Spinal cord (tissue), 10 donors: ENCODE measurements around the gene FOXE3. TPM values are rescaled to one million over a fixed set of nuclear protein-coding genes. Genes with fewer than 3 reads are reported as not detected.

Source experiments
- DNase-seq, 6 donors: peaks; one replicate each; pipeline versions ENCODE4 v3.0.0 to v3.0.0-alpha.2; 2013 to 2015; ENCODE audit warnings: low spot score in 6 of 6, low read depth in 4 of 6
- H3K27ac ChIP-seq: one replicate; pipeline ENCODE4 v1.5.1; 2013; ENCODE audit warnings: low read depth, low read length, control low read depth
- H3K27me3 ChIP-seq: one replicate; pipeline ENCODE4 v1.6.1; 2013; ENCODE audit warnings: low read length; ENCODE audit not compliant: control insufficient read depth, insufficient read depth
- H3K36me3 ChIP-seq: one replicate; pipeline ENCODE4 v1.6.1; 2013; ENCODE audit warnings: low read length; ENCODE audit not compliant: control insufficient read depth, insufficient read depth
- H3K4me1 ChIP-seq: one replicate; pipeline ENCODE4 v1.6.1; 2013; ENCODE audit warnings: low read length; ENCODE audit not compliant: control insufficient read depth, insufficient read depth
- H3K4me3 ChIP-seq: one replicate; pipeline ENCODE4 v1.5.1; 2013; ENCODE audit warnings: low read depth, low read length, control low read depth
- H3K9me3 ChIP-seq: one replicate; pipeline ENCODE4 v1.6.1; 2013; ENCODE audit warnings: low read length; ENCODE audit not compliant: control insufficient read depth, insufficient read depth
- WGBS: methylation state at CpG from one replicate; pipeline ENCODE4 v1.1.5; 2013; ENCODE audit warnings: missing lambda C conversion rate; ENCODE audit not compliant: insufficient coverage; 5-methylcytosine and 5-hydroxymethylcytosine counted together
- long read RNA-seq, 4 donors: transcript quantifications; one replicate each; lab custom pipeline, GENCODE V29; 2026
- polyA plus RNA-seq, 2 donors: library from polyadenylated mRNA; unstranded; fragments of 120-200 nt; gene quantifications; one replicate each; pipeline ENCODE4 v1.2.1, GENCODE V29; 2013; ENCODE audit not compliant: insufficient read length in 2 of 2
- total RNA-seq, 2 donors: library from RNA; depleted of rRNA in 1 of 2; stranded (reverse); fragments of 120-200 nt in 1 of 2; fragments of >200 nt in 1 of 2; gene quantifications; one replicate each; pipeline versions ENCODE4 v1.2.3 to v1.2.4, GENCODE V29; 2013 to 2014
- donor health status: healthy.

FOXE3 gene
- total RNA-seq (under 1 TPM in 1 of 2 donors, not detected in 1; 0.11 TPM), polyA plus RNA-seq (under 1 TPM in 1 of 2 donors, not detected in 1; 0.08 TPM)
- long read RNA-seq, donor 1, result 0 reads
- long read RNA-seq, donor 2, partial matches to known transcripts, result 0 of 1 reads
- long read RNA-seq, donor 2, other reads (novel, unspliced or antisense), result 0 of 1 reads
- long read RNA-seq, donor 3, result 0 reads
- long read RNA-seq, donor 4, result 0 reads

GRCh38 chr1:47415728-47416318, at the start of gene FOXE3:
TSS of gene FOXE3 (plus strand) at chr1:47416285. CDS start at chr1:47416316, 31 bp downstream.
- Histone ChIP-seq H3K9me3 (no peaks in the 10 kb centered on the region), H3K4me1 (peaks cover 3% of the 10 kb centered on the region), H3K36me3 (no peaks in the 10 kb centered on the region), H3K4me3 (no peak within 1 kb of the TSS), H3K27ac (no peak within 1 kb of the TSS), H3K27me3 (peaks cover 68% of the 10 kb centered on the region)
- no peak for DNase-seq
- WGBS, result 10% methylated on average over 21 of the region's 21 CpGs

GRCh38 chr1:47367651-47368050, 48.4 kb upstream of the FOXE3 start:
- WGBS, result 100% methylated on average over 6 of the region's 7 CpGs
- no peak for DNase-seq

GRCh38 chr1:47371016-47371517, 45.0 kb upstream of the FOXE3 start:
- no peak overlapping the region for H3K27ac ChIP-seq
- no peaks in the 10 kb centered on the region for H3K27me3 ChIP-seq
- H3K9me3 ChIP-seq, result no peaks in the 10 kb centered on the region
- H3K4me3 ChIP-seq, result no peak overlapping the region
- DNase-seq, result no peak
- no peaks in the 10 kb centered on the region for H3K4me1 ChIP-seq
- peaks cover 26% of the 10 kb centered on the region for H3K36me3 ChIP-seq

More at GRCh38 chr1:47367651-47368050, 48.4 kb upstream of the FOXE3 start:
- H3K4me1 ChIP-seq, result no peaks in the 10 kb centered on the region
- no peaks in the 10 kb centered on the region for H3K27me3 ChIP-seq
- H3K4me3 ChIP-seq, result no peak overlapping the region
- H3K27ac ChIP-seq, result no peak overlapping the region
- no peaks in the 10 kb centered on the region for H3K9me3 ChIP-seq
- peaks cover 17% of the 10 kb centered on the region for H3K36me3 ChIP-seq

GRCh38 chr1:47374501-47374900, 41.6 kb upstream of the FOXE3 start:
- no peak for DNase-seq
- Histone ChIP-seq H3K4me3 (no peak overlapping the region), H3K36me3 (peaks cover 16% of the 10 kb centered on the region), H3K9me3 (no peaks in the 10 kb centered on the region), H3K4me1 (no peaks in the 10 kb centered on the region), H3K27ac (no peak overlapping the region), H3K27me3 (no peaks in the 10 kb centered on the region)
- no CpG with 5 or more reads among the region's 1 CpG for WGBS

GRCh38 chr1:47378147-47378546, 37.9 kb upstream of the FOXE3 start:
- no peak for DNase-seq
- peaks cover 13% of the 10 kb centered on the region for H3K36me3 ChIP-seq
- WGBS, result no CpG with 5 or more reads among the region's 1 CpG

GRCh38 chr1:47380699-47381098, 35.4 kb upstream of the FOXE3 start:
- peak in 1 of 6 donors; percentile 11 for DNase-seq
- H3K27ac ChIP-seq, result no peak overlapping the region
- no peaks in the 10 kb centered on the region for H3K4me1 ChIP-seq
- no peaks in the 10 kb centered on the region for H3K27me3 ChIP-seq
- no peak overlapping the region for H3K4me3 ChIP-seq
- H3K36me3 ChIP-seq, result peaks cover 5% of the 10 kb centered on the region
- no peaks in the 10 kb centered on the region for H3K9me3 ChIP-seq
- WGBS, result 80% methylated on average over 1 of the region's 5 CpGs

More at GRCh38 chr1:47378147-47378546, 37.9 kb upstream of the FOXE3 start:
- no peak overlapping the region for H3K27ac ChIP-seq
- H3K4me1 ChIP-seq, result no peaks in the 10 kb centered on the region
- H3K4me3 ChIP-seq, result no peak overlapping the region
- no peaks in the 10 kb centered on the region for H3K9me3 ChIP-seq
- no peaks in the 10 kb centered on the region for H3K27me3 ChIP-seq

- Histone ChIP-seq H3K4me1 (no peaks in the 10 kb centered on the region), H3K27me3 (no peaks in the 10 kb centered on the region), H3K36me3 (peaks cover 5% of the 10 kb centered on the region), H3K9me3 (no peaks in the 10 kb centered on the region), H3K4me3 (no peak overlapping the region), H3K27ac (no peak overlapping the region)
- DNase-seq, result no peak
- no CpG with 5 or more reads among the region's 3 CpGs for WGBS
Observed at GRCh38 chr1:47382399-47382983, 33.6 kb upstream of the FOXE3 start.

GRCh38 chr1:47384083-47384482, 32.0 kb upstream of the FOXE3 start:
- Histone ChIP-seq H3K9me3 (no peaks in the 10 kb centered on the region), H3K27me3 (no peaks in the 10 kb centered on the region), H3K36me3 (peaks cover 5% of the 10 kb centered on the region), H3K4me3 (no peak overlapping the region), H3K27ac (no peak overlapping the region), H3K4me1 (peaks cover 4% of the 10 kb centered on the region)
- DNase-seq, result no peak
- no CpG with 5 or more reads among the region's 3 CpGs for WGBS

- no peaks in the 10 kb centered on the region for H3K27me3 ChIP-seq
- H3K4me3 ChIP-seq, result no peak overlapping the region
- peaks cover 4% of the 10 kb centered on the region for H3K4me1 ChIP-seq
- H3K27ac ChIP-seq, result no peak overlapping the region
- no peaks in the 10 kb centered on the region for H3K9me3 ChIP-seq
- peaks cover 2% of the 10 kb centered on the region for H3K36me3 ChIP-seq
- 94% methylated on average over 2 of the region's 6 CpGs for WGBS
- DNase-seq, result no peak
Observed at GRCh38 chr1:47385020-47385419, 31.1 kb upstream of the FOXE3 start.

- H3K36me3 ChIP-seq, result no peaks in the 10 kb centered on the region
- no peak overlapping the region for H3K4me3 ChIP-seq
- H3K27me3 ChIP-seq, result no peaks in the 10 kb centered on the region
- no peak for DNase-seq
- no peaks in the 10 kb centered on the region for H3K9me3 ChIP-seq
- H3K27ac ChIP-seq, result no peak overlapping the region
- H3K4me1 ChIP-seq, result peaks cover 4% of the 10 kb centered on the region
- 100% methylated on average over 1 of the region's 5 CpGs for whole genome bisulfite sequencing
Observed at GRCh38 chr1:47386268-47386667, 29.8 kb upstream of the FOXE3 start.
